IMR-90 (cell line): ENCODE results near the gene HLA-DPA1. TPM values are rescaled to one million over a fixed set of nuclear protein-coding genes. Genes with fewer than 3 reads are reported as not detected.

Experiments used
- ATAC-seq: fragments of 200-7000 bp; cut with Tn5 transposase; 2 replicates; pipeline ENCODE4 v1.9.1; 2020; ENCODE audit warnings: low read depth, mild to moderate bottlenecking, moderate library complexity
- BruUV-seq: library from RNA; stranded (reverse); fragments of 400-500 nt; replicated peaks from 2 replicates; lab custom pipeline; 2021; lab: Mats Ljungman, UMichigan
- CTCF ChIA-PET: fragments of 300-600 bp; formaldehyde crosslinking; extraction: SDS; loops from one replicate; lab custom pipeline; 2021; ENCODE audit warnings: antibody characterized with exemption; lab: Yijun Ruan, JAX
- POLR2A ChIA-PET: fragments of 300-600 bp; sonication (Branson Sonifier 250); formaldehyde crosslinking; loops from one replicate; lab custom pipeline; 2022; ENCODE audit warnings: antibody characterized with exemption; ENCODE audit not compliant: unreplicated experiment; lab: Charles Lee
- DNase-seq: peaks from one replicate; pipeline ENCODE4 v3.0.0; 2013
- H2AFZ ChIP-seq: replicated peaks from 2 replicates; pipeline ENCODE3; 2013; ENCODE audit warnings: low read length, mild to moderate bottlenecking; ENCODE audit not compliant: poor library complexity
- H2AK5ac ChIP-seq: 2 replicates; pipeline ENCODE4 v1.6.1; 2013; ENCODE audit warnings: low read depth, low read length, inconsistent platforms
- H2AK9ac ChIP-seq: replicated peaks from 2 replicates; pipeline ENCODE3; 2013; ENCODE audit warnings: mild to moderate bottlenecking, low read depth, low read length, moderate library complexity; ENCODE audit not compliant: poor library complexity
- H2BK120ac ChIP-seq: 2 replicates; pipeline ENCODE4 v1.6.1; 2013; ENCODE audit warnings: low read depth, low read length, inconsistent platforms
- H2BK15ac ChIP-seq: 3 replicates; pipeline ENCODE4 v1.6.1; 2013; ENCODE audit warnings: low read depth, low read length, inconsistent platforms
- H2BK20ac ChIP-seq: 2 replicates; pipeline ENCODE4 v1.6.1; 2013; ENCODE audit warnings: low read depth, mild to moderate bottlenecking, inconsistent platforms, low read length, moderate library complexity
- H2BK5ac ChIP-seq: 2 replicates; pipeline ENCODE4 v1.6.1; 2013; ENCODE audit warnings: mild to moderate bottlenecking, low read depth, low read length, inconsistent platforms; ENCODE audit not compliant: poor library complexity, severe bottlenecking
- H3K14ac ChIP-seq: replicated peaks from 2 replicates; pipeline ENCODE4 v1.6.1; 2013; ENCODE audit warnings: low read depth, low read length, inconsistent platforms
- H3K18ac ChIP-seq: 2 replicates; pipeline ENCODE4 v1.6.1; 2013; ENCODE audit warnings: low read depth, low read length, control low read depth
- H3K23ac ChIP-seq: 2 replicates; pipeline ENCODE4 v1.6.1; 2013; ENCODE audit warnings: low read depth, low read length, inconsistent platforms
- H3K27ac ChIP-seq: 2 replicates; pipeline ENCODE4 v1.5.1; 2013; ENCODE audit warnings: mild to moderate bottlenecking, control low read depth, low read length; ENCODE audit not compliant: insufficient read depth
- H3K27me3 ChIP-seq: 2 replicates; pipeline ENCODE4 v1.6.1; 2013; ENCODE audit warnings: low read length; ENCODE audit not compliant: control insufficient read depth, insufficient read depth
- H3K36me3 ChIP-seq: 2 replicates; pipeline ENCODE4 v1.6.1; 2013; ENCODE audit warnings: low read length, mixed read lengths; ENCODE audit not compliant: control insufficient read depth, insufficient read depth
- H3K4ac ChIP-seq: 2 replicates; pipeline ENCODE4 v1.6.1; 2013; ENCODE audit warnings: low read depth, low read length, inconsistent platforms
- H3K4me1 ChIP-seq: 2 replicates; pipeline ENCODE4 v1.6.1; 2013; ENCODE audit warnings: low read length, mixed read lengths; ENCODE audit not compliant: control insufficient read depth, insufficient read depth
- H3K4me2 ChIP-seq: 2 replicates; pipeline ENCODE4 v1.6.1; 2013; ENCODE audit warnings: low read depth, mild to moderate bottlenecking, control low read depth, low read length, moderate library complexity
- H3K4me3 ChIP-seq: 2 replicates; pipeline ENCODE4 v1.5.1; 2013; ENCODE audit warnings: low read depth, mild to moderate bottlenecking, control low read depth, low read length, moderate library complexity; ENCODE audit not compliant: insufficient read depth
- H3K56ac ChIP-seq: 2 replicates; pipeline ENCODE4 v1.6.1; 2013; ENCODE audit warnings: low read length, inconsistent platforms; ENCODE audit not compliant: insufficient read depth; ENCODE audit errors: extremely low read depth
- H3K79me1 ChIP-seq, 2 experiments: 2 replicates each; pipeline ENCODE4 v1.6.1; 2013; ENCODE audit warnings: low read length in 2 of 2, inconsistent platforms in 1 of 2, low read depth in 1 of 2
- H3K9ac ChIP-seq: 2 replicates; pipeline ENCODE4 v1.6.1; 2013; ENCODE audit warnings: low read depth, low read length, control low read depth
- H3K9me1 ChIP-seq: 2 replicates; pipeline ENCODE4 v1.6.1; 2013; ENCODE audit warnings: low read length, inconsistent platforms; ENCODE audit not compliant: insufficient read depth
- H3K9me3 ChIP-seq: 2 replicates; pipeline ENCODE4 v1.6.1; 2013; ENCODE audit warnings: low read length; ENCODE audit not compliant: control insufficient read depth, insufficient read depth
- H4K20me1 ChIP-seq: 2 replicates; pipeline ENCODE4 v1.6.1; 2013; ENCODE audit warnings: low read length, inconsistent platforms; ENCODE audit not compliant: insufficient read depth
- H4K5ac ChIP-seq: 2 replicates; pipeline ENCODE4 v1.6.1; 2013; ENCODE audit warnings: mild to moderate bottlenecking, low read depth, low read length, control low read depth
- H4K8ac ChIP-seq, 2 experiments: 2 replicates each; pipeline ENCODE4 v1.6.1; 2013; ENCODE audit warnings: low read depth in 2 of 2, low read length in 2 of 2, control low read depth in 1 of 2, inconsistent platforms in 1 of 2
- H4K91ac ChIP-seq: 2 replicates; pipeline ENCODE4 v1.6.1; 2013; ENCODE audit warnings: low read depth, low read length, inconsistent platforms; ENCODE audit not compliant: insufficient read depth
- BHLHE40 ChIP-seq: fragments of 150-350 bp; IDR thresholded peaks from 2 replicates; pipeline ENCODE4 v1.6.1; 2016; ENCODE audit warnings: mild to moderate bottlenecking, low read depth, low read length
- CHD1 ChIP-seq: IDR thresholded peaks from 2 replicates; pipeline ENCODE4 v1.6.1; 2012; ENCODE audit warnings: low read depth, low read length, improper control_type of control experiment
- MAZ ChIP-seq: IDR thresholded peaks from 2 replicates; pipeline ENCODE4 v1.6.1; 2012; ENCODE audit warnings: low read depth, mild to moderate bottlenecking, low read length, improper control_type of control experiment, moderate library complexity, borderline replicate concordance
- MXI1 ChIP-seq: IDR thresholded peaks from 2 replicates; pipeline ENCODE4 v1.6.1; 2012; ENCODE audit warnings: low read depth, mild to moderate bottlenecking, low read length, moderate library complexity, borderline replicate concordance
- NFE2L2 ChIP-seq: fragments of 150-350 bp; IDR thresholded peaks from 2 replicates; pipeline ENCODE4 v1.6.1; 2016; ENCODE audit warnings: low read depth, mild to moderate bottlenecking, low read length
- POLR2A ChIP-seq: IDR thresholded peaks from 2 replicates; pipeline ENCODE4 v1.6.1; 2012; ENCODE audit warnings: mild to moderate bottlenecking, low read depth, low read length
- RCOR1 ChIP-seq: IDR thresholded peaks from 2 replicates; pipeline ENCODE4 v1.6.1; 2012; ENCODE audit warnings: mild to moderate bottlenecking, low read length, improper control_type of control experiment; ENCODE audit not compliant: insufficient replicate concordance
- RFX5 ChIP-seq: IDR thresholded peaks from 2 replicates; pipeline ENCODE4 v1.8.0; 2012; ENCODE audit warnings: low read depth, mild to moderate bottlenecking, low read length, moderate library complexity
- SMC3 ChIP-seq: fragments of 150-350 bp; IDR thresholded peaks from 2 replicates; pipeline ENCODE4 v1.6.1; 2016; ENCODE audit warnings: low read depth, mild to moderate bottlenecking, antibody characterized with exemption, low read length, moderate library complexity
- USF2 ChIP-seq: fragments of 150-350 bp; IDR thresholded peaks from 2 replicates; pipeline ENCODE4 v1.6.1; 2017; ENCODE audit warnings: mild to moderate bottlenecking, antibody characterized with exemption, low read length, low read depth
- dilution Hi-C: fragments of 300-500 bp; cut with HindIII; formaldehyde crosslinking; loops from one replicate; pipeline ENCODE4 v1.14.3; 2018; ENCODE audit warnings: low sequenced_read_pairs; ENCODE audit not compliant: unreplicated experiment
- in situ Hi-C: fragments of 300-500 bp; cut with MboI; formaldehyde crosslinking; loops from 3 replicates; pipeline ENCODE4 v1.14.3; 2019; ENCODE audit warnings: low sequenced_read_pairs, inconsistent platforms, mixed read lengths
- intact Hi-C: fragments of 100-400 bp; cut with micrococcal nuclease; formaldehyde crosslinking; loops from 2 replicates; pipeline ENCODE4 v1.10.0; 2022
- polyA plus RNA-seq, 3 experiments: library from polyadenylated mRNA; depleted of rRNA; stranded (reverse); fragments of >200 nt; gene quantifications; 2 replicates each; pipeline ENCODE4 v1.2.3, GENCODE V29; 2012; ENCODE audit warnings: low replicate concordance in 1 of 3
- total RNA-seq: library from RNA; depleted of rRNA; stranded (reverse); fragments of >200 nt; gene quantifications from 2 replicates; pipeline ENCODE4 v1.2.3, GENCODE V29; 2012
- TF ChIP-seq, protein P1 (sequence below): conservative IDR thresholded peaks from 2 replicates; pipeline ENCODE4 v1.5.1; 2012; ENCODE audit warnings: mild to moderate bottlenecking, low read depth, low read length, improper control_type of control experiment
- TF ChIP-seq, protein P2 (sequence below): fragments of 150-350 bp; IDR thresholded peaks from 2 replicates; pipeline ENCODE4 v1.6.1; 2016; ENCODE audit warnings: low read depth, mild to moderate bottlenecking, low read length, moderate library complexity, borderline replicate concordance

The HLA-DPA1 gene
- total and polyA plus RNA-seq, 2 of the 4 experiments (the other 2 are of a cell fraction) = not detected

GRCh38 chr6:33018418-33018817 lies 55.0 kb downstream of the HLA-DPA1 start:
- no peak for ATAC-seq
- in situ Hi-C loops = loop anchor here (5.0 to 10.0 kb wide), 2 partner anchors 146 to 229 kb away; no protein-coding TSS in a partner anchor
- no peak overlapping the region for H2AFZ ChIP-seq

More at GRCh38 chr6:33018418-33018817, 55.0 kb downstream of the HLA-DPA1 start:
- Histone ChIP-seq H3K9me3 (no peaks in the 10 kb centered on the region), H3K14ac (no peak overlapping the region), H3K4me3 (no peak overlapping the region), H3K27me3 (peaks cover 51% of the 10 kb centered on the region), H3K27ac (no peak overlapping the region), H3K4ac (no peak overlapping the region), H3K56ac (no peak overlapping the region), H3K4me2 (no peak overlapping the region), H3K9me1 (no peaks in the 10 kb centered on the region), H3K18ac (no peak overlapping the region), H3K36me3 (no peaks in the 10 kb centered on the region), H3K79me1 (no peaks in the 10 kb centered on the region), H3K23ac (no peak overlapping the region), H2BK15ac (no peak overlapping the region), H3K9ac (no peak overlapping the region), H4K8ac (no peak overlapping the region), H2BK5ac (no peak overlapping the region), H2BK20ac (no peak overlapping the region), H2BK120ac (no peak overlapping the region), H4K5ac (no peak overlapping the region), H3K4me1 (no peaks in the 10 kb centered on the region; the same call in 1 of the 2 replicates), H4K91ac (no peak overlapping the region), H2AK5ac (no peak overlapping the region), H2AK9ac (no peak overlapping the region), H4K20me1 (no peaks in the 10 kb centered on the region)
- dilution Hi-C loops = no loop called here
- DNase-seq = no peak
- POLR2A ChIA-PET = no interaction called here
- BruUV-seq = no TSS peak
- CTCF ChIA-PET = interaction anchor here (0.6 kb wide), 1 partner anchor 140 kb away, joined by 6 read pairs; no protein-coding TSS in a partner anchor
- intact Hi-C loops = no loop called here
- TF ChIP-seq NFE2L2 (no peak), MXI1 (no peak), RFX5 (no peak), RCOR1 (no peak), POLR2A (no peak), CHD1 (no peak), SMC3 (no peak), USF2 (no peak), BHLHE40 (no peak), MAZ (no peak)
- TF ChIP-seq, protein P1, sequence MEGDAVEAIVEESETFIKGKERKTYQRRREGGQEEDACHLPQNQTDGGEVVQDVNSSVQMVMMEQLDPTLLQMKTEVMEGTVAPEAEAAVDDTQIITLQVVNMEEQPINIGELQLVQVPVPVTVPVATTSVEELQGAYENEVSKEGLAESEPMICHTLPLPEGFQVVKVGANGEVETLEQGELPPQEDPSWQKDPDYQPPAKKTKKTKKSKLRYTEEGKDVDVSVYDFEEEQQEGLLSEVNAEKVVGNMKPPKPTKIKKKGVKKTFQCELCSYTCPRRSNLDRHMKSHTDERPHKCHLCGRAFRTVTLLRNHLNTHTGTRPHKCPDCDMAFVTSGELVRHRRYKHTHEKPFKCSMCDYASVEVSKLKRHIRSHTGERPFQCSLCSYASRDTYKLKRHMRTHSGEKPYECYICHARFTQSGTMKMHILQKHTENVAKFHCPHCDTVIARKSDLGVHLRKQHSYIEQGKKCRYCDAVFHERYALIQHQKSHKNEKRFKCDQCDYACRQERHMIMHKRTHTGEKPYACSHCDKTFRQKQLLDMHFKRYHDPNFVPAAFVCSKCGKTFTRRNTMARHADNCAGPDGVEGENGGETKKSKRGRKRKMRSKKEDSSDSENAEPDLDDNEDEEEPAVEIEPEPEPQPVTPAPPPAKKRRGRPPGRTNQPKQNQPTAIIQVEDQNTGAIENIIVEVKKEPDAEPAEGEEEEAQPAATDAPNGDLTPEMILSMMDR = no peak
- TF ChIP-seq, protein P2, sequence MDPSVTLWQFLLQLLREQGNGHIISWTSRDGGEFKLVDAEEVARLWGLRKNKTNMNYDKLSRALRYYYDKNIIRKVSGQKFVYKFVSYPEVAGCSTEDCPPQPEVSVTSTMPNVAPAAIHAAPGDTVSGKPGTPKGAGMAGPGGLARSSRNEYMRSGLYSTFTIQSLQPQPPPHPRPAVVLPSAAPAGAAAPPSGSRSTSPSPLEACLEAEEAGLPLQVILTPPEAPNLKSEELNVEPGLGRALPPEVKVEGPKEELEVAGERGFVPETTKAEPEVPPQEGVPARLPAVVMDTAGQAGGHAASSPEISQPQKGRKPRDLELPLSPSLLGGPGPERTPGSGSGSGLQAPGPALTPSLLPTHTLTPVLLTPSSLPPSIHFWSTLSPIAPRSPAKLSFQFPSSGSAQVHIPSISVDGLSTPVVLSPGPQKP = no peak
